ENCODE results near the gene VIPR1. TPM values are rescaled to one million over a fixed set of nuclear protein-coding genes. Genes with fewer than 3 reads are reported as not detected.

VIPR1 gene
- total and polyA plus RNA-seq, 8 donors = 2.2 to 170 (median 10.1) TPM

DNA sequence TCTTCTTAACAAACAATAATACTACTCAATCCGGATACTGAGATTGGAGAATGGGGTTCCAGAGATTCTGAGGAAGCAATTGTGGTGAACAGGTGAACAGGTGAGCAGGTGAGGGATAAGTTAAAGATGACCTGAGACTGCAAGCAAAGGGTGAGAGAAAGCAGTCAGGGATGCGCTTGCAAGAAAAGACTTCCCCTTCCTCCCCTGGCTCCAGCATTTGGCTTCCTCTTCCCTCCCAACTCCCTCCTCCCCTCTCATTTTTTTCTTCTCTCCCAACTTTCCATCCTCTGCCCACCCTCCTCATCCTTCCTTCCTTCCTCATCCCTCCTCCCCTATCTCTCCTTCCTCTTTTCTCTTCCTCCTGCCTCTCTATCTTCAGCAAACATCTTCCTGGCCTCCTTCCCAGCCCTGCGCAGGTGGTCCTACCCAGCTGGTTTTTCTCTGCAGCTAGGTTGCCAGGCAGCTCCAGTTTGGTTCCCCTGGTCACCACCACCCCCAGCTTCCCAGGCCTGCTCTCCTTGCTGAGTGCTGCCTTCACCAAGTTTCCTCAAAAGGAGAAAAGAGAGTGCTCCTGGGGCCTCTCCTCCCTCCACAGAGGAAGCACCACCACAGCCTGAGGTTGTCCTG is 10.4 kb upstream of the VIPR1 start:
- DNase-seq = peak; percentile 32 to 33
- no peaks in the 10 kb centered on the region for H3K36me3 ChIP-seq
- intact Hi-C loops (cut with DNase I; ENCODE audit: low total_unique reads) = no loop called here
- no peaks in the 10 kb centered on the region for H3K9me3 ChIP-seq
- 63 to 74% (median 67%) methylated on average over 3 of the region's 3 CpGs for WGBS, 5 donors
- no peak overlapping the region for H3K4me3 ChIP-seq
- H3K27me3 ChIP-seq = no peaks in the 10 kb centered on the region
- peaks cover 23 to 47% (median 39%) of the 10 kb centered on the region in 4 donors for H3K4me1 ChIP-seq
- TF ChIP-seq POLR2A (IDR thresholded peaks at IDR 0.05) = no peak
- no peak for TF ChIP-seq POLR2AphosphoS5 (IDR thresholded peaks at IDR 0.05)
- TF ChIP-seq, protein P1, sequence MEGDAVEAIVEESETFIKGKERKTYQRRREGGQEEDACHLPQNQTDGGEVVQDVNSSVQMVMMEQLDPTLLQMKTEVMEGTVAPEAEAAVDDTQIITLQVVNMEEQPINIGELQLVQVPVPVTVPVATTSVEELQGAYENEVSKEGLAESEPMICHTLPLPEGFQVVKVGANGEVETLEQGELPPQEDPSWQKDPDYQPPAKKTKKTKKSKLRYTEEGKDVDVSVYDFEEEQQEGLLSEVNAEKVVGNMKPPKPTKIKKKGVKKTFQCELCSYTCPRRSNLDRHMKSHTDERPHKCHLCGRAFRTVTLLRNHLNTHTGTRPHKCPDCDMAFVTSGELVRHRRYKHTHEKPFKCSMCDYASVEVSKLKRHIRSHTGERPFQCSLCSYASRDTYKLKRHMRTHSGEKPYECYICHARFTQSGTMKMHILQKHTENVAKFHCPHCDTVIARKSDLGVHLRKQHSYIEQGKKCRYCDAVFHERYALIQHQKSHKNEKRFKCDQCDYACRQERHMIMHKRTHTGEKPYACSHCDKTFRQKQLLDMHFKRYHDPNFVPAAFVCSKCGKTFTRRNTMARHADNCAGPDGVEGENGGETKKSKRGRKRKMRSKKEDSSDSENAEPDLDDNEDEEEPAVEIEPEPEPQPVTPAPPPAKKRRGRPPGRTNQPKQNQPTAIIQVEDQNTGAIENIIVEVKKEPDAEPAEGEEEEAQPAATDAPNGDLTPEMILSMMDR (IDR thresholded peaks at IDR 0.05) = no peak
- TF ChIP-seq EP300 (IDR thresholded peaks at IDR 0.05) = no peak
- H3K27ac ChIP-seq = peak overlapping the region in 3 of 5 donors; percentile 8 to 43 (median 17)

DNA sequence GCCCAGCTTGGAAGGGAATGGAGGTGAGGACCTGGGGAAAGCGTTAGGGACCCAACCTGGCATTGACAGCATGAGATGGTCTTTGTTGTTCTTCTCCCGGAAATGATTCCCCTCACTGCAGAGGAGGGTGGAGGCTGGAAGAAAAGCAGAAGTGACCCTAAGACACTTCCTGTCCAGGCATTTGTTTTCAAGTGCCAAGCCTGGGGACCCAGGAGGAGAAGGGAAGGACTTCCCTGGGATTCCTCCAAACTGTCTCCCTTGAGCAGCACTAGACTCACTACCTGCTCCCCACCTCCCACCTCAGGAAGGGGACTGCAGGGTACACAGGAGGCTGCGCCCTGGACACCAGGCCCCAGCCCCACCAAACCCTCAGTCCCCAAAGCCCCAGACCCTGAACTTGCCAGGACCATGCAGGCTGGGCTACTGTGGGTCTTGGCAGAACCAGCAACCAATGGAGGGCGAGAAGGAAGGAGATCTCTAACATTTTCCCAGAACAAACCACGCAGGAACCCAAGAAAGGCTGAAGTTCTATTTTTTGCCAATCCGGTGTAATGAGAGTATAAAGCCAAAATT is 9.8 kb upstream of the VIPR1 start:
- no peaks in the 10 kb centered on the region for H3K36me3 ChIP-seq
- no peak for DNase-seq
- peak overlapping the region in 3 of 5 donors; percentile 8 to 43 (median 17) for H3K27ac ChIP-seq
- WGBS, 5 donors = 71 to 85% (median 76%) methylated on average over 6 of the region's 6 CpGs
- intact Hi-C loops (cut with DNase I; ENCODE audit: low total_unique reads) = no loop called here
- H3K4me1 ChIP-seq = peaks cover 23 to 49% (median 39%) of the 10 kb centered on the region in 4 donors
- TF ChIP-seq, protein P1 (IDR thresholded peaks at IDR 0.05) = no peak
- no peak for TF ChIP-seq EP300 (IDR thresholded peaks at IDR 0.05)
- TF ChIP-seq POLR2A (IDR thresholded peaks at IDR 0.05) = no peak
- TF ChIP-seq POLR2AphosphoS5 (IDR thresholded peaks at IDR 0.05) = no peak
- H3K27me3 ChIP-seq = no peaks in the 10 kb centered on the region
- no peaks in the 10 kb centered on the region for H3K9me3 ChIP-seq
- H3K4me3 ChIP-seq = no peak overlapping the region

DNA sequence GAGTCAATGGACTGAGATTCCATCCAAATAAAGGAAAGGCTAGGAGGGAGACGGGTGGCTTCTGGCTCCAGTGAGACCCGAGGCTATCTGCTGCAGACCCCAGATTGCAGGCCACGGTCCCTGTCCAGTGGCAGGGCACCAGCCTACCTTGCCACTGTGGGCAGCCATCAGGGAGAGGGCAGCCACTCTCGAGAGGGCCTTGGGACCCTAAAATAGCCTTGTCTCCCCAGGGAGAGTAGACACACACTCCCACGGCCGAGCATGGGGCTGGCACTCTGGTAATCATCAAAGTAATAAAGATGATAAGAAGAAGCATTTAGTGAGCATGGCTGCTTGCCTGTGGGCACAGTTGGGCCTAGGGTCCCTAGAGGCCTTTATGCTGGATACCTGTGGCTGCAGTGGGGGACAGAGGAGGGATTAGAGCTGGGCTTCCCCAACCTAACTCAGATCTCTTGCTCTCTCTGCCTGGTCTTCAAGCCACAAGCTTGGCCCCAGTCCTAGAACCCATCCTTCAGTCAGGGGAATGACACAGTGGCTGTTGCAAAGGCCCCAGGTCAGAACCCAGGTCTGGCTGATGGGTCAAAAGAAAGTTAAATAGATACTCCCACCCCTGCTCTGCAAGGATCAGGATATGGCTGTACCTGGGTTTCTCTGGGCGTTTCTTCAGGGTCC is 9.2 kb upstream of the VIPR1 start:
- no peaks in the 10 kb centered on the region for H3K27me3 ChIP-seq
- H3K27ac ChIP-seq = no peak overlapping the region
- no peaks in the 10 kb centered on the region for H3K9me3 ChIP-seq
- WGBS, 5 donors = 81 to 92% (median 87%) methylated on average over 6 to 7 of the region's 7 CpGs
- intact Hi-C loops (cut with DNase I; ENCODE audit: low total_unique reads) = no loop called here
- H3K4me3 ChIP-seq = no peak overlapping the region
- TF ChIP-seq, protein P1 (IDR thresholded peaks at IDR 0.05) = no peak
- TF ChIP-seq POLR2A (IDR thresholded peaks at IDR 0.05) (no peak), POLR2AphosphoS5 (IDR thresholded peaks at IDR 0.05) (no peak), EP300 (IDR thresholded peaks at IDR 0.05) (no peak)
- H3K4me1 ChIP-seq = peaks cover 23 to 49% (median 38%) of the 10 kb centered on the region in 4 donors
- DNase-seq = peak in 1 of 2 donors; percentile 9
- no peaks in the 10 kb centered on the region for H3K36me3 ChIP-seq

DNA sequence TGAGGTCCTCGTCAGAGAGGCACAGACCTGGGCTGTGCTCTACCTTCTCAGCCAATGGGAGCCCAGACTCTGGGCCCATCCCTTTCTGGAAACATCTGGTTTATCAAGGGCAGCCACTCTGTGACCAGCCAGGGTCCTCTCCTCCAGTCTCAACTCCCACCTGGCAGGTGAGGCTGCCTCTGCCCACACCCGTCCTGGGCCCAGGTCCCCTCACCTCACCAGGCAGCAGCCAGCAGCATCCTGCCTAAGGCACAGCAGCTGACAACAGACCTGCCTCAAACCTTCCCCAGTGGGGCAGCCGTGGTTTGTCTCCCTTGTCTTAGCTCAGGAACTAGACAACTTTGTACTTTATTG is 8.7 kb upstream of the VIPR1 start:
- 74 to 96% (median 86%) methylated on average over 2 to 3 of the region's 3 CpGs for WGBS, 5 donors

More for the DNA sequence above, 8.7 kb upstream of the VIPR1 start:
- peaks cover 0 to 4% (median 0%) of the 10 kb centered on the region in 3 donors for H3K27me3 ChIP-seq
- no peaks in the 10 kb centered on the region for H3K36me3 ChIP-seq
- H3K4me1 ChIP-seq = peaks cover 23 to 47% (median 36%) of the 10 kb centered on the region in 4 donors
- DNase-seq = peak in 1 of 2 donors; percentile 23
- H3K27ac ChIP-seq = no peak overlapping the region
- no peaks in the 10 kb centered on the region for H3K9me3 ChIP-seq
- intact Hi-C loops (cut with DNase I; ENCODE audit: low total_unique reads) = no loop called here
- TF ChIP-seq, protein P1 (IDR thresholded peaks at IDR 0.05) = no peak
- TF ChIP-seq POLR2AphosphoS5 (IDR thresholded peaks at IDR 0.05) (no peak), EP300 (IDR thresholded peaks at IDR 0.05) (no peak), POLR2A (IDR thresholded peaks at IDR 0.05) (no peak)
- no peak overlapping the region for H3K4me3 ChIP-seq
